ENCODE measurements around the gene CHTOP.
A peak's percentile ranks its signal among the peaks of the same experiment; 100 is the strongest.
"Not testable (repeated sequence)": the region's sequence is repeated elsewhere in the genome, so short reads cannot be mapped to it uniquely, and the experiment has no call there.

Gene CHTOP

GRCh38 chr1:153635872-153636271 lies 2.0 kb downstream of the CHTOP start:
- DNase-seq, result no peak

DNA sequence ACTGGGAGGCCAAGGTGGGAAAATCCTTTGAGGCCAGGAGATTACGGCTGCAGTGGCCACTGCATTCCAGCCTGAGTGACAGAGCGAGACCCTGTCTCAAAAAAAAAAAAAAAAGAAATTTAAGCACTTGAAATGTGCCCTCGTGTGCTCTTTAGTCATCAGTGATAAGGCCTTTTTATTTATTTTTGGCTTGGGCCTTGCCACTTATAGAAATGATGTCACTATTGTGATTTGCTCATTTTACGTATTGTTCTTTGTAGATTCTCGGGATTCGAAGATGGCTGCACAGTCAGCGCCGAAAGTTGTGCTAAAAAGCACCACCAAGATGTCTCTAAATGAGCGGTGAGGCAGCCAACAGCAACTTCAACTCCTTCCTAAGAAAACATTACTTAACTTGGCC lies 2.4 kb downstream of the CHTOP start:
- DNase-seq, result no peak

GRCh38 chr1:153638261-153638660 lies 4.4 kb downstream of the CHTOP start:
- DNase-seq, result no peak

- DNase-seq, result no peak
Measured at GRCh38 chr1:153639280-153639679, 5.4 kb downstream of the CHTOP start.

- not testable (repeated sequence) for DNase-seq
Measured at GRCh38 chr1:153640213-153640612, 6.3 kb downstream of the CHTOP start.

- no peak for DNase-seq
Measured at GRCh38 chr1:153640861-153641260, 7.0 kb downstream of the CHTOP start.

GRCh38 chr1:153642161-153642560 lies 8.3 kb downstream of the CHTOP start:
- no peak for DNase-seq

DNA sequence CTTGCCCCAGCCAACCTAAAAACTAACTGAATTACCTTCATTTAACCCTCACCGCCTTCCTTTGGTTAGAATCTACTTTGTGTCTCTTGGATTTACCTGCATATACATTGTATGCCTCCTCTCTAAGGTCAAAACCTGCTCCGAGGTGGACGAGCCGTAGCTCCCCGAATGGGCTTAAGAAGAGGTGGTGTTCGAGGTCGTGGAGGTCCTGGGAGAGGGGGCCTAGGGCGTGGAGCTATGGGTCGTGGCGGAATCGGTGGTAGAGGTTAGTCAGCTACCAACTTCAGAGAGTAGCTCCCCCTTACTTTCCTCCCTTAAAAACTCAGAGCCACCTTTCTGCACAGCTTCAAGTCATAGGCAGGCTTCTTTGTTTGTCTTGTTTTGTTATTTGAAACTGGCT lies 9.2 kb downstream of the CHTOP start:
- DNase-seq, result no peak

GRCh38 chr1:153643816-153644215 lies 9.9 kb downstream of the CHTOP start:
- DNase-seq, result no peak

DNA sequence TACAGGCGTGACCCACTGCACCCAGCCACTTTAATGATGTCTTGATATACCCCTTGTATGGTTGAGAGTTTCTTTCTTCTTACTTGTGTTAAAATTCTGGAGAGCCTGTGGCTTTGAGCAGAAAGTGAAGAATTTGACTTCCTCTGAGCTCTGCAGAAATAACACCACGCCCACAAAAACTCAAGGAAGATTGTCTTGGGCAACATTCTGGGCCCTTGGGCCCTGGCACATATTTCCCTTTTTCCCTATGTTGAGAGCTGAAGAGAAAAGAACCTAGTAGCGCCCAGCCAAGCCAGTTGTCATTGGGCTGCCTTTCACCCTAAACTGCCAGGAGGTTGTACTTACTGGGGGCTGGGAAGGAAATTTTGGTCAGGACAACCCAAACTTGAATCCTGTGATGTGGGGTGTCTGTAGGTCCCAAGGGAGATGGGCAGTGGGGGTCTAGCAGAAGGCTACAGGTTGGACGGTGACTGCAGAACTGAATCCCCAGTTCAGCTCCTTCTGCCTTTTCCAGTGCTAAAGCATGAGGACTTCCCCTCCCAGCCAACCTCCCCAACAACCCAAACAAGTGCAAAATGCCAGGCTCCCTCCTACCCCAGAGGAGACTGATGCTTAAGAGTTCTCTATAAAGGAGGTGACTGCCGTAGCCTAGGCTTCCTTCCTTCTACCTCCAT lies 12.9 kb downstream of the CHTOP start:
- peak; percentile 80 to 86 for DNase-seq

- no peak for DNase-seq
Measured at GRCh38 chr1:153647346-153647714, 13.5 kb downstream of the CHTOP start.

DNA sequence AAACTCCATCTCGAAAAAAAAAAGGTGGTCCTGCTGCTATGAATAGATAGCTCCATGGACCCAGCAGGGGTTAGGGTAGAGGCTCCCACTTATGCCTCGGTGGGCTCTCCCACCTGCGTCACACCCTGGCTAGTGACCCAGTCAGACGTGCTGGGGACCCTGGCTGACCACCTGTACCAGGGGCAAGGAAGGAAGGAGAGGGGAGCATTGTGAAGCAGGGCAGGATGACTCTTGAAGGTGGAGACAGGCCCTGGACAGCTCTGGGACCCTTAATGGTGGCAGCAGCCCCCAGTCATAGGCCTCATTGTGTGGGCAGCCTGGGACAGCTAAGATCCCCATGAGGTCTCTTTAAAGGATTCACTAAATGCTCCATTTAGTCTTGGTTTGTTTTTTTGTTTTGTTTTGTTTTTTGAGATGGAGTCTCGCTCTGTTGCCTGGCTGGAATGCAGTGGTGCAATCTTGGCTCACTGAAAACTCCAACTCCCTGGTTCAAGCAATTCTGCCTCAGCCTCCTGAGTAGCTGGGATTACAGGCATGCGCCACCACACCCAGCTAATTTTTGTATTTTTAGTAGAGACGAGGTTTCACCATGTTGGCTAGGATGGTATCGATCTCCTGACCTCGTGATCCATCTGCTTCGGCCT lies 14.3 kb downstream of the CHTOP start:
- DNase-seq, result no peak

DNA sequence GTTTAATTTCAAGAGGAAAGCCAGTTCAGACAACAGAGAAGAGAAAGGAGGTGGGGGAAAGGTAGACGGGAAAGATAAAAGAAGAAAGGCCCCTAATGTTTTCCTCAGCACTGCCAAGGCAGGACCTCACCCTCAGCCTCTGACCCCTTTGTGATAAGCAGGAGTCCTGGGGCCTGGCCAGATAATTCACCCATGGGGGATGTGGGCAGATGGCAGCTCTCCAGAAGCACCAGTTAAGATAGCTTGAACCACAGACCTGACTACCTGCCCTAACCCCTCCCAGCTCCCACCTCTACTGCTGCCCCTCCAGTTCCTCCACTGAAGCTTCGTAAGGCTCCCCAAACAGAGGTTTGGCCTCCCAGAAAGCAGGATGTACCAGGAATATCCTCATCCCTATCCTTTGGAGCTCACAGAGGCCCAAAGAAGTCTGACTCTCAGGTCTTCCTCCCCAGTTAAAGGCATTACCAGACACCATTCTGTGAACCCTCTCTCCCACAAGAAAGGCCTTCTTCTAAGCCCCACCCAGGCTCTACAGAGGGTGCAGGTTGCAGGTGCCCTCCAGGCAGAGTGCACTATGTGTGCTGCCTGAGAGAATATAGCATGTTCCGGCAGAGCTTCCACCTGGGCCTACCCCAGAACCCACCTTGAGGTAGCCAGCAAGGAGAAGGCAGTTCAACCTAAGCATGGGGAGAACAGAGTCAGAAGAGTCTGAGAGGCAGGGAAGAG lies 15.4 kb downstream of the CHTOP start:
- no peak for DNase-seq

DNA sequence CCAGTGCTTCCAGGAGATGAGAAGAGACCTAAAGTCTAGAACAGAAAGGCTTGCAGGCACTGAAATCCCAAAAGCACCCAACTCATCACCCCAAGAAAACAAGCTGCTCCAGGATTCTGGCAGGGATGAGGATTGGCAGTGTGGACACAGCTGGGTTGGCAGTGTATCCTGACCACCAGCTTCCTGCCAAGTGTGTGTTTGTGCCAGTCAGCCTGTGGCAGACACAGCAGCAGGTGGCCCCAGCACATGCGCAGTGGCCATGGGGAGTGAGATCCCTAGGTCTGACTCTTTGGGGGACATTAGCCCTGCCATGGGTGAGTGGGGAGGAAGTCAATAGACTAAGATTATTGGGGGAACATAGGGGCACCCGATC lies 16.0 kb downstream of the CHTOP start:
- DNase-seq, result no peak

DNA sequence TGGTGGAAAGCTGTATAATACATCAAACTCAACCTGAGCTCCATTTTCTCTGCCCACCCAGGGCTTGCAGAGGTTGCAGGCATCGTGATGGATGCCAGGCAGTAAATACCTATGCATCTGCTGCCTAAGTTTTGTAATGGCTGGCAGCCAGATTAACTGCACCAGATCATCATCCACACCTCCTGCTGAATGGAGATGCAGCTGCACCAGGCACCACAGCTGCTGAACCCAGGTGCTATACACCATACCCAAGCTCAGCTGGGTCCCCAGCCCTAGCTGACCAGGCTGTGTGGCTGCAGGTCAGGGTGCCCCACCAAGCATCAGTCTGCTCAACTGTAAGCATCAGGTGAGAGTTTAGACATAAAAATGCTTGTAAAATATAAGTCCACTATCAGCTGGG lies 17.9 kb downstream of the CHTOP start:
- DNase-seq, result no peak

GRCh38 chr1:153652805-153653500 lies 19.1 kb downstream of the CHTOP start:
- DNase-seq, result peak; percentile 54 to 65

GRCh38 chr1:153655333-153655732 lies 21.5 kb downstream of the CHTOP start:
- DNase-seq, result no peak

- DNase-seq, result peak; percentile 88 to 94
Measured at GRCh38 chr1:153658400-153659174, 24.7 kb downstream of the CHTOP start, which contains the start of gene SNAPIN. Gene SNAPIN, plus strand, starts transcription at chr1:153658703. Its CDS starts 41 bp downstream, at chr1:153658744.

DNA sequence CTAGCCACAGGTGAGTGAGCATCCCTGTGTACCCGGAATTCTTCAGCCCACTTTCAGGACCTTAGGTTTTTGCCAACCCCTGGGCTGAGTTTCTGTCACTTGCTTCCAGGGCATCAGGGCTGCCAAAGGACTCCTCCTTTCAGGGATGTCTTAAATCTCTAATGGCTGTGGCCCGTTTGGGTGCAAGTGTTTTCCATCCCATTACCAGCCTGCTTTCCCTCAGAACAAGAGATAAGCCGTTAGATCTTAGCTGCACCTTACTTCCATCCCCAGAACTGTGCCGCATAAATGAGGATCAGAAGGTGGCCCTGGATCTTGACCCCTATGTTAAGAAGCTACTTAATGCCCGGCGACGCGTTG lies 25.3 kb downstream of the CHTOP start:
- DNase-seq, result no peak

DNA sequence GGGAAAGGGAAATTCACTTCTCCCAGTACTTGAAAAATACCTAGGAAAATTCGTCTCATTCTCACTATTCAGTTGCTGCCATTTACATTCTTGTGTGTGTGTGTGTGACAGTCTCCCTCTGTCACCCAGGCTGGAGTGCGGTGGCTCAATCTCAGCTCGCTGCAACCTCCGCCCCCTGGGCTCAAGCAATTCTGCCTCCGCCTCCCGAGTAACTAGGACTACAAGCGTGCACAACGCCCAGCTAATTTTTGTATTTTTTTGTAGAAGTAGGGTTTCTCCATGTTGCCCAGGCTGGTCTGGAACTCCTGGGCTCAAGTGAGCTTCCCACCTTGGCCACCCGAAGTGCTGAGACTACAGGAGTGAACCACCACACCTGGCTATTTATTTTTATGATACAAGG lies 25.8 kb downstream of the CHTOP start:
- no peak for DNase-seq

- DNase-seq, result no peak
Measured at GRCh38 chr1:153661111-153661708, 27.3 kb downstream of the CHTOP start.

DNA sequence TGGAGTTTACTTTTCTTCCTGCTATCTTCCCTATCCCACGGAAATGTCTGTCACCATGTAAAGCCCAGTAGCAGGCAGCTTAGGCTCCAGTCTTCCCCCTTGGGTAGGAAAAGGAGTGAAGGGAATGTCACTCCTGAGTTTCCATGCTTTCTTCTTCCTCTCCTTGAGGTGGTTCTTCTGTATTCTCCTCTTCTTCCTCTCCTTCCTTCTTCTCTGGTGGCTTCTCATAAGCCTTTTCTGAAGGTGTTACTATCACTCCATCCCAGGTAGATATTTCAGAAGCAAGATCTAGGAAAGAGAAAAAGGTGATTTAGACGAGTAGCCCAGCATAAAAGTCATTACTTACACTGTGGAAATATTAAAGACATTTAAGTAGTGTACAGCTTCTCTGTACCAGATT lies 28.4 kb downstream of the CHTOP start:
- no peak for DNase-seq
